Activated CD8-positive, alpha-beta memory T cell treated with anti-CD3 and anti-CD28 coated beads for 48 hours (primary cell): ENCODE data around the gene WNT2B.

ENCODE experiments used
- DNase-seq, 3 experiments: peaks; one replicate each; pipeline ENCODE4 v3.0.0-alpha.2; 2020; ENCODE audit warnings: low read depth in 2 of 3, low spot score in 2 of 3

WNT2B gene

DNA sequence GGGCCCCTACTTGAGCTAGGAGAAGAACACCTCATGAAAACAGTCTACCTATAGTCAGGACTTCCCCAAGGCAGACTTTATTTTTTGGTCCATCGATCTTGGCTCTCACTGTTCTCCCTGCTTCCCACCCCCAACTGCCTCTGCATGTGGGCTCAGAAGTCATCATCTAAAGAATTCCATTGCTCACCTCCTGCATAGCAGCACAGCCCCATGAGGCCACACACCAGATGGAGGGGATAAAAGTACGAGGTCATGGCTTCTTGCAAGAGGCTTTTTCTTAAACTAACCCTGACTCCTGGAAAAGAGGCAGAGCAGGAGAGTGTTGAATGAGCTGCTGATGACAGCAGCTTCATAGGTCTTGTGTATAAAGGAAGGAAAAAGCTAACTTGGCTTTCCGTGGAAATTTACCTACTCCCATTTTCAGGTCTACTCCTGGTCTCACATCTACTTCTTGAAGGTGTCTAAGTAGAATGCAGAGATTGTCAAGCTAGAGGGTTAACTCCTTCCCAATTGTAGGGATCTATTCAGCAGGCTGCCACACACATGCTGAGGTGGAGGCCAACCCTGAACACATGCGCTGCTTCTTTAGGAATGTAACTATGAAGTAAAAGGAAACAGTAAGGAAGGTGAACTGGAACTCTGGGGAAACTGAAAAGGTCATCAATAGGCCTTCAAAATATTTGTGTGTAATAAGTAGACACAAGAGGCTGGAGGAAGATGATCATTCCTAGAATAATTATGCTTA is 18.7 kb downstream of the WNT2B start:
- no peak for DNase-seq

DNA sequence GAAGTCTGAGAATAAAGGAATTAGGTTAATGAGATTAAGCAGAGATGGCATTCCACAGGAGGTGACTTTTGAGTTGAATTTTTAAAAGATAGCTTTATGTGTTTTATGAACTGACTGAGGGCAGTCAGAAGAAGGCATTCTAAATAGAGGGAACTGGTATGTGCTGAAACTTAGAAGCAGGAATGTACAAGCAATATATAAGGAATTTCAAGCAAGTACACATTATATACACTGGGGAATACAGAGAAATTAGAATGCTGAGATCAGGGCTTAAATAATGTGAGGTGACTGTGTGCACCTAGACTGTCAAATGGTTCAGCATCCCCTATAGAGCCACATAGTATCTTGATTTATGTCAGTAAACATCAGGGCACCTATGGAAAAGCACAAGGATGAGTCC is 19.3 kb downstream of the WNT2B start:
- no peak for DNase-seq

DNA sequence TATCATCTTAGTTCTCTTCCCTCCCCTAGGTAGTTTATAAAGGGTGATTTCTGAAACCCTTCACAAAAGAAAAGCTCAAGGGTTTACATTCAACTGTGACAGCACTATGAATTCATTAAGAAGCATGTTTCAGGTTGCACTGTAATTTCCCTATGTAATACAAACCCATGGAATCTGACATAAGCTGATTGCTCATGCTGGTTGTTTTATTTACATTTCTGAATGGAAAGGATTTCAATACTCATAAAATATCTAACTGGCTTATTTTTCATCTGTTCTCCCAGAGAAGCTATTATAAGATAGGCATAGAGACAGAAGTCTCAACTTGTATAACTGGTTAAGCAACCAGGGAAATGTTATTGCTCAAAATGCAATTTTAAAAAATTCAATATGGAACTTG is 20.5 kb downstream of the WNT2B start:
- DNase-seq, result no peak

DNA sequence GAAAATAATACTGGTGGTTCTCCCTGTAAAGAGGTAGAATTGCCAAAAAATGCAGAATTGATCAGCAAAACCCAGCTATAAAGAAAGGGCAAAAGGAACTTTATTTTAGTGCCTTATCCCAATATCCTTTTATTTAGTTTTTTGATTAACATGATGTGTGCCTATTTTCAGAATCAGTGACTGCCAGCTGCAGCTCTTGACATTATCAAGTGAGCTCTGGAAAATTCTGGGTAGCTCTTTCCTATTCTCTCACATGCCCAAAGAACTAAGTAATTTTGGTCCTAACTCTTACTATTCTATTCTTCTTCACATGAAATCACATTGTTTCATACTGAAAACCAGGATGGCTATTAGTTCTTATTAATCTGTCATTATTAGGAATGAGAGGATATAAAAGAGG is 22.1 kb downstream of the WNT2B start:
- no peak for DNase-seq

DNA sequence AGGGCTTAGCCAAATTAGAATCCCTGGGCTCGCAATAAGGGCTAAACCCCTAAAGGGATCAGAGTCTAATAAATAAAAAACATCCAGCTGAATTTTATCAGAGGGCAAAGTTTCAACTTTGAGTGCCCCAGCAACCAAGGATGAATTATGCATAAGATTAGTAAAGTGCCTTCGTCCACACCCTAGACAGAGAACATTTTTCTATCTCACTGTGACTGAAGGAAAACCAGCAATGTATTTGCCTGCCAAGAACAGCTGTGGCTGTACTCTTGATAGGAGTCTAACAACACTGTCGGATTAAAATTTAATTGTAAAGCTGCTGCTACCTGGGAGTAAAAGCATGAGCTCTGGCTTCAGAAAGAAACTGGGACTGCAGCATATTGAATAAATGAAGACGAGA is 23.3 kb downstream of the WNT2B start:
- DNase-seq, result no peak

DNA sequence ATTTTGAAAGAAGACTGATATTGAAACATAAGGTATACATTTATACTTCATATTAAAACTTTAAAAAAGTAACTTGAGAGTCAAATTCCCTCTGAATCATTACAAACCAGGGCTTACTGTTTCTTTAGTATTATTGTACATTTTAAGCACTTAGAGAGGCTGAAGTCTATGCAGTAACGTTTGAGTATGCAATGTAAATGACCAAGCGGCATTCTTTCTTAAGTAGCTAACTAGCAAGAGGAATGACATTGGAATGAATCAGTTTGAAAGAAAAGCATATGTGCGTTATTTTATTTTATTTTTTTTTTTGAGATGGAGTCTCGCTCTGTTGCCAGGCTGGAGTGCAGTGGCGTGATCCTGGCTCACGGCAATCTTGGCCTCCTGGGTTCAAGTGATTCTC is 24.3 kb downstream of the WNT2B start:
- DNase-seq, result no peak

DNA sequence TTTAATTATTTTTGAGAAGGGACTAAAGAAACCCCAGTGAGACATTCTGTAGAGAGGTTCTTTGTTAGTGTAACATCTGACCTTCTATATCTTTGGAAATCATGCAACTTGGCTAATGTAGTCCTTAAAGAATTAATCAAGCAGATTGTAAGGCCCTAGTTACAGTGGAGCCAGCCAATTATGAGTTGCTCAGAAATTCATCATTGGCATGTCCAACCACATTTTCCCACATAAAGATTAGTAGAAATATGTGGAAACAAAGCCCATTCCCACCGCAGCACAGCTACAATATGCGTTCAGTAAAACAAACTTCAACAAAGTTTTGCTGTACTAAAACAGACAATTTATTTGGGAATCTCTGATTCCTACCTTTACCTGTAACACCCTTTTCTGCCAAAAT is 27.8 kb downstream of the WNT2B start:
- DNase-seq, result no peak

DNA sequence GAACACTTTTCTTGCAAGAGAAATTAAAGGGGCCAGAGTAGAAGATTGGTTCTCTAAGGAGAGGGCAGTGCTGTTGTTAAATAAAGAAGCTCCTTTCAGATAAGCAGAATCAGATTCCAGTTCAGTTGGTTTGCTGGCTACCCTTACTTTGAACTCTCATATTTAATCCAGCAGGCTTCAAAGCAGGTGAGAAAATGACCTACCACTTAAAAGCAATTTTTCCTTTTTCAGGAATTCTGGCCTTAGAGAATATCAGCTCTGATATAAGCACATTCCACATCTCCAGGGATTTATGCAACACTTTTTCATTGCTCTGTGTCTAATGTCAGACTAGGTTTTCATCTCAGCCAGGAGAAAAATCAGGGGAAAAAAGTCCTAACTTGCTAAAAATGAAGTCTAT is 28.7 kb downstream of the WNT2B start:
- no peak for DNase-seq

DNA sequence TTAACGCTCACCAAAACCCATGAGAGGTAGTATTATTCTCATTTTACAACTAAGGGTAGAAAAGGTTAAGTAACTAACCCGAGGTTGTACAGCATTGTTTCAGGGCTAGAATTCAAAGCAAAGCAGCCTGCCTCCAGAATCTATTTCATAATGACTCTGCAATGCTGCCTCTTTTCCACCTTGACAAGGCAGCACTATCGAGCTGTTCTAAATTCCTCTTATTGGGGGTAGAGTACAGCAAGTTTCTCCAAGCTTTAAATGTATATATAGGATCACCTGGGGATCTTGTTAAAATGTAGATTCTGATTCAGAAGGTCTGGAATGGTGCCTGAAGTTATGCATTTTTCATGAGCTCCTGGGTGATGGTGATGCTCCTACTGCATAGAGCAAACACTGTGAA is 30.1 kb downstream of the WNT2B start:
- DNase-seq, result no peak

DNA sequence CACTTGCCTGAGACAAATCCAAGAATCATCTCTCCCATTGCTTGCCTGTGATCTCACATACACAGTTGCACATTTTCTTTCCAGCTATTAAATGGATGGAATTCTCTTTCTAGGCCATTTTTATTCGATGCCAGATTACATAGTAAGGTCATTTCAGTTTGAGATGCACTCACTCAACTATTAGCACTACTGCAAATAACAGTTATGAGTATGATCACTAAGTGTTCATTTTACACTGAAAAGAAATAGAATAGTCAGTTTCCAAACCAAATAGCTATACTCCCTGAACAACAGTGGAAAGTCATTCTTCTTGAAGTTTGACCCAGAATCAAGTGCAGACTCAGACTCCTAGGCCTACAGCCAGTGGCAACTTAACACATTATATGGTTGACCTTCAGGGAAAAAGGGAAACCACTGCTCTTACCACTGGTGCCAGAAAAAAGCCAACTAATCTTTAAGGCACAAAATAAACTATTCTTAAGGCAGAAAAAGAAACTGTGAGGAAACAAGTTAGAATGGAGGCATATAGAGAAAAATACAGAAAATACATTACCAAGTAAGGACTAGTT is 31.5 kb downstream of the WNT2B start:
- DNase-seq, result no peak

DNA sequence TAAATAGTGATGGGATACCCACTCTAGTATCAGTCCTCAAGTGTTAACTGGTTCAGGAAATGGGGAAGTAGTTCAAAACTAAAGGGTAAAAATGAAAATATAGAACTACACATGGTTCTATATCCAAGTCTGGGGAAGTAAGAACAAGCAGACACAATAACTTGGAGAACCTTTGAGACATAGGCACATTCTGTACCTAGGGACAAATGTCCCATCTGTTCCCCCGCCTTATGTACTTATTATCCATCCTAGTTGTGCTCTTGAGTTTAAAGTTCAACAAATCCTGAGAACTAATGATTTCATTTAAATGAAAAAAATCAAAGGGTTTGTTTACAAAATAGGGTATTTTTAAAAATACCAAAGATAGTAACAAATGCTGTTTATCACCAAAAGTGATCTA is 32.5 kb downstream of the WNT2B start:
- no peak for DNase-seq

DNA sequence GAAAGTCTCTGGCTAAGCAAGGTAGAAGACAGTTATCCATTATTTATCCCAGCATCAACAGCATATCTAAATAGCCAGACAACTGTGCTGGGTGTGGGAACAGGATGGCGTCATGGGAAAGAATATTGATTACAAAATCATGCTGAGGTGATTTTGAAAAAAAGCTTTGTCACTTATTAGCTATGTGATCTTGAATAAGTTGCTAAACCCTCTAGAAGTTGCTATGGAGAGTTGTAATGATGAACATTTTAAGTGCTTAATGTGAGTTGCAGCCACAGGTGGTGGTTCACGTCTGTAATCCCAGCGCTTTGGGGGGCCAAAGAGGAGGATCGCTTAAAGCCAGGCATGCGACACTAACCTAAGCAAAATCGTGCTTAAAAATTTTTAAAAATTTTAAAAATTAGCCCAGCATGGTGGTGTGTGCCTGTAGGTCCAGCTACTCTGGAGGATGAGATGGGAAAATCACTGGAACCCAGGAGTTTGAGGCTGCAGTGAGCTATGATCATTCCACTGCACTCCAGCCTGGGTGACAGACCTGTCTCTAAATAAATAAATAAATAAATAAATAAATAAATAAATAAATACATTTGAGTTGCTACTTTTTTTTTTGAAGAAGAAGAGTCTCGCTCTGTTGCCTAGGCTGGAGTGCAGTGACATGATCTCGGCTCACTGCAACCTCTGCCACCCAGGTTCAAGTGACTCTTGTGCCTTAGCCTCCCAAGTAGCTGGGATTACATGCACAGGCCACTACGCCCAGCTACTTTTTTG is 33.6 kb downstream of the WNT2B start:
- no peak for DNase-seq

DNA sequence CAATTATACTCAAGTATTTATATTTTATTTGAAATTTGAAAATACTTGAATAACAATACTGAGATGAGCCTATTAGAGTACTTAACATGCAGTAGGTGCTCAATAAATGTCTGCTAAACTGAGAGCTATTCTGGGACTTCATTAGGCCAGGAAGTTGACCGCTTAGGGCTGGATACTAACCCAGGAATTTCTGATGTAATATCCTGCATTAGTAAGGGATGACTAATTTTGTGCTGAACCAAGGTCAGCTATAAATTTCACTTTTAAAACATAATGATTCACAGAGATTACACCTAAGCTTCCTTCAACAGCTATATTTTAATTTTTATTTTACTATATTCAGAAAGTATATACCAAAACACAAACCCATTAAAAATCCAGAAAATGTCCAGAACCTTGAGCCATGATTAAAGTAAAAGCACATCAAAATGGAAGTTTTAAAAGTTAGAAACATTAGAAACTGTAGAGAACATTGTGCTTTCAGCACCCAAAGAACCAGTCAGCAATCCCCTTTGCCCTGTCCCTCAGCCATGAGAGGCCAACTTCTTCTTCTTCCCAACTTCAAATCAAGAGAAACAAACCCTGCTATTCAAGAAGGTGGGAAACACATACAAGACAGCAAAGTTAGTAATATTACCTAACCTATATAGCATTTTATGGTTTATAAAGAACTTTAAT is 35.4 kb downstream of the WNT2B start:
- no peak for DNase-seq

DNA sequence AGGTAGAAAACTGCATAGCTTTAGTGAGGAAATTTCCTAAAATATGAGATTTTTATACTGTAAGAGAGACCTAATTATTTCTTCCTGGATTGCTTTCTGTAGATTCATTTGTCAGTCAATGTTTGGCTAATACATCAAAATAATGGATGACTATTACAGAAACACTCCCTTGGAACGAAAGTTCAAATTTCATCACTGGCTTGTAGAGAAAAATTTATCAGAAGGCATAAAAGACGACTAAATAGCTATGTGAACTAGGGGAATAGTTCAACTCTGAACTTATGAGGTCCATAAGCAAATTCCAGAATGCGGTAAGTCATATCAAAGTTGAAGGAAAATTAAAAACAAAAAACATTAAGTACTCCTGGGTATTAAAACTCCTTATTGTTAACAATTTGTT is 36.0 kb downstream of the WNT2B start:
- DNase-seq, result no peak

DNA sequence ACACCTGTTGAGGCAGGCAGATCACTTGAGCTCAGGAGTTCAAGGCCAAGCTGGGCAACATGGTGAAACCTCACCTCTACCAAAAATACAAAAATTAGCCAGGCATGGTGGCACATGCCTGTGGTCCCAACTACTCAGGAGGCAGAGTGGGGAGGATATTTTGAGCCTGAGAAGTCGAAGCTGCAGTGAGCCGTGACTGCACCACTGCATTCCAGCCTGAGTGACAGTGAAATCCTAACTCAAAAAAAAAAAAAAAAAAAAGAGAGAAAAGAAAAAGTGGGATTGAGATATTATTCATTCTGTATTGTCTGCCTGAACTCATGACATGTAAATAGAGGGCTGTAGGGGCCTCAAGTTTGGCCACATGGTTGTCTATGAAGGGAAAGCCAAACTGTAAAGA is 37.3 kb downstream of the WNT2B start:
- no peak for DNase-seq

DNA sequence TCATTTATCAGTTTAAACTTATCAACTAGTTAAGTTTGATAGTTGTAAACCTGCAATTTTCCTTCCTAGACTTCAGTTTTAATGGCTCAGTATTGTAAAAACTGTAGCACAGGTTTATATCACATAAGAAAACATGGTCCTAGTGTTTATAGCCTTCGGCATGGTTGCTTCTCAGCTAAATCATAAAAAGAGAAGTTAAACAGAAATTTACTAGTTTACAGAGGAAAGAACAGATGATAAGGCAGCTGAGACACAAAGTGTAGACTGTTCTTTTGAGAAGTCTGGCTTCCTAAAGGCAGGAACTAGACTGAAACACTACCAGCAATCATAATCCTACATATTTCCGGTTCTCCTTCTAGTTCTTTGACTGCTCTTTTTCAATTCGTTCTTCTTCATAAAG is 39.8 kb downstream of the WNT2B start:
- no peak for DNase-seq

DNA sequence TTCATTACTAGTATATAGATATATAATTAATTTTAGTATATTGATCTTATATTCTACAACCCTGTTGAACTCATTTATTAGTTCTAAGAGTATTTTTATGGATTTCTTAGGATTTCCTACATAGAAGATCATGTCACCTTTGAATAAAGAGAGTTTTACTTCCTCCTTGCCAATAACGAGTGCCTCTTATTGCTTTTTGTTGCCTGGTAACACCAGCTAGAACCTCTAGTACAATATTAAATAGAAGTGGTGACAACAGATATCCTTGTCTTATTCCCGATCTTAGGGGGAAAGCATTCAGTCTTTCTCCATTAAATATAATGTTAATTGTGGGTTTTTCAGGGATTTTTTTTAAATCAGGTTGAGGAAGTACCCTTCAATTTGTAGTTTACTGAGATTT is 40.8 kb downstream of the WNT2B start:
- DNase-seq, result no peak

DNA sequence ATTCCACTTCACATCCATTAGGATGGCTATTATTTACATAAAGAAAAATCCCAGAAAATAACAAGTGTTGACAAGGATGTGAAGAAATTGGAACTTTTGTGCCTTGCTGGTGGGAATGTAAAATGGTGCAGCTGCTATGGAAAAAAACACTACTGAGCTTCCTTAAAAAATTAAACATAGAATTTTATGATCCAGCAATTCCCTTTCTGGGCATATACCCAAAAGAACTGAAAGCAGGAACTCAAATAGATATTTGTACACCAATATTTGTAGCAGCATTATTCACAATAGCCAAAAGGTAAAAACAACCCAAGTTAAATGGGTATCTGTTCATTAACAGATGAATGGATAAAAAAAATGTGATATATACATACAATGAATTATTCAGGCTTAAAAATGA is 45.6 kb downstream of the WNT2B start:
- no peak for DNase-seq

DNA sequence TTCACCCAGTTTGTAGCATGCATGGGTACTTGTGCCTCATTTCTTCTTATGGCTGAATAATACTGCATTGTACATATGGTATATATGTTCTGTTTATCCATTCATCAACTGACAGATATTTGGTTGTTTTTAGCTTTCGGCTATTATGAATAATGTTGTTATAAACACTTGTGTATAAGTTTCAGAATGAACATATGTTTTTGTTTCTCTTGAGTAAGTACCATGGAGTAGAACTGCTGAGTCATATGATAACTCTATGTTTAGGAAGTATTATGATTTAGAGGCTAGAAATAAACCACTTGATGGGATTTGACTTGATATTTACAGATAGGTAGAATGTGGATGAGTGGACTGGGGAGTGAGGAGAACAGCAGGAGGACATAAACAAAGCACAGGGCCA is 48.6 kb downstream of the WNT2B start:
- no peak for DNase-seq

DNA sequence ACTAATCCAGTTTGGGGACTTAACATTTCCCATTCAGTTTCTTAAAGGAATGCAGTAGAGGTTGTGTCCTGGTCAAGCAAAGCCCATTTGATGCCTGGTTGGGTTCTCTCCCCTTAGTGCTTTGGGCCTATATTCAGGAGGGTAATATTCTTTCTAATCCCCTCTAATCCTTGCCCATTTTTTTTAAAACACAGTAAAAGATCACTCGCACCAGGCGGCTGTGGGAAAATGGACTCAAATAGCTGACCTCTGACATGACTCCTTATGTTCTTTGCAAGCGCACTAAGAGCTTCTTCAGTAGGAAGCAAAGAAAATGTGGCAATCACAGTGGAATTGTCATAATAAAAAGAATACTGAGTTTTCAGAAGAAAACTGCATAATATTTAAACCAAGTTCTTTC is 49.9 kb downstream of the WNT2B start:
- DNase-seq, result no peak

DNA sequence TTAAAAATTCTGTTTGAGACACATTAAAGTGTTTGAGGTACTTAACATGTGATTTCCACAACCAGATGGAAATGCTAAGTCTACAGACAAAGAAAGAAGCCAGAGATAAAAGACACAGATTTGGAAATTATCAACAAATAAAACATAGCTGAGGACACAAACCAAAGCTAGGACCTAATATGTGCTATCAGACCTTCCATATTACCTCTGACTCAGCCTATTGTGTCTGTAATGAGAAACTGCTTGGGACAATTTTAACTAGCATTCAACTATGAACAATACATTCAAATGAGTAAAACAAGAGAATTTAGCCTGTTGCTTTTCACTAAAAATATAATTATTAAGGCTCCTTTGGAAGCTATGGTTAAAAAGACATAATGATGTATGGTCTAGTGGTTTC is 54.6 kb downstream of the WNT2B start:
- DNase-seq, result no peak

DNA sequence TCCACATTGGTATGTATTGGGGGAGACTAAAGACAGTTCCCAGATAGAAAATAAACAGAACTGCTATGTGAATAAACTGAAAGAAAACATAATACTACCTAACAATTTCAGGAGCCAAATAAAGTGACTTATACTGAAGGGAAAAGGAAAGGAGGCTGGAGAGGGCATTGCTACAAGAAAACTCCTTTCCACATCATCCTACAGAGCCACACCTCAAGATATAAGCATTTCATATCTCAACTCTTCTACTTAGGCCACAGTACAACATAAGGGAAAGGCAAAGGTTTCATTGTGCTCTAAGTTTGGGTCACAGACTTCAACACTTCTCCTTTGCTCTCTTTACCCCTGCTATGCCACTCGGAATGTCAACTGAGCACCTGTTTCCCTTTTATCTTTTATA is 55.3 kb downstream of the WNT2B start:
- DNase-seq, result no peak
